A673 (cell line): ENCODE results near the gene OLIG1. TPM values are rescaled to one million over a fixed set of nuclear protein-coding genes. Genes with fewer than 3 reads are reported as not detected.

Experiments
- BruUV-seq: library from RNA; stranded (reverse); fragments of 400-500 nt; replicated peaks from 2 replicates; lab custom pipeline; 2021; lab: Mats Ljungman, UMichigan
- CTCF ChIA-PET: fragments of 300-600 bp; sonication (Branson Sonifier 250); formaldehyde crosslinking; loops from one replicate; lab custom pipeline; 2022; ENCODE audit warnings: antibody characterized with exemption; lab: Charles Lee
- POLR2A ChIA-PET: fragments of 300-600 bp; sonication (Branson Sonifier 250); formaldehyde crosslinking; loops from one replicate; lab custom pipeline; 2022; ENCODE audit warnings: antibody characterized with exemption; ENCODE audit not compliant: low non-redundant PET; lab: Charles Lee
- DNase-seq: peaks from one replicate; pipeline ENCODE4 v3.0.0-alpha.2; 2015; ENCODE audit warnings: low spot score
- H3K27ac ChIP-seq: fragments of 200-600 bp; sonication (generic); 2 replicates; pipeline ENCODE4 v1.5.1; 2016; ENCODE audit warnings: mixed run types, low read depth, mild to moderate bottlenecking, mixed read lengths, antibody characterized with exemption, low read length; ENCODE audit not compliant: poor library complexity, severe bottlenecking
- H3K27me3 ChIP-seq: fragments of 200-600 bp; sonication (generic); replicated peaks from 2 replicates; pipeline ENCODE4 v1.6.1; 2017; ENCODE audit warnings: mixed run types, low read depth, mild to moderate bottlenecking, mixed read lengths, antibody characterized with exemption, low read length; ENCODE audit not compliant: insufficient read depth, poor library complexity
- H3K36me3 ChIP-seq: fragments of 200-600 bp; sonication (generic); 2 replicates; pipeline ENCODE4 v1.6.1; 2016; ENCODE audit warnings: mixed run types, mild to moderate bottlenecking, mixed read lengths, antibody characterized with exemption, low read length; ENCODE audit not compliant: insufficient read depth, poor library complexity, severe bottlenecking
- H3K4me1 ChIP-seq: fragments of 200-600 bp; sonication (generic); 2 replicates; pipeline ENCODE4 v1.6.1; 2017; ENCODE audit warnings: mixed run types, mild to moderate bottlenecking, mixed read lengths, antibody characterized with exemption, low read length; ENCODE audit not compliant: insufficient read depth, poor library complexity, severe bottlenecking
- H3K4me3 ChIP-seq: fragments of 200-600 bp; sonication (generic); 2 replicates; pipeline ENCODE4 v1.5.1; 2016; ENCODE audit warnings: low read depth, mixed run types, mild to moderate bottlenecking, mixed read lengths, low read length; ENCODE audit not compliant: poor library complexity, severe bottlenecking
- H3K9me3 ChIP-seq: fragments of 200-600 bp; sonication (generic); 2 replicates; pipeline ENCODE4 v1.6.1; 2016; ENCODE audit warnings: mixed run types, low read depth, mild to moderate bottlenecking, mixed read lengths, antibody characterized with exemption, low read length; ENCODE audit not compliant: poor library complexity, severe bottlenecking
- CTCF ChIP-seq: fragments of 300-800, 200-600 bp; sonication (generic); conservative IDR thresholded peaks from 2 replicates; pipeline ENCODE4 v1.5.1; 2017; ENCODE audit warnings: low read depth, mild to moderate bottlenecking, antibody characterized with exemption, low read length, moderate library complexity, mixed read lengths
- EZH2 ChIP-seq: fragments of 200-600 bp; sonication (generic); IDR thresholded peaks from 2 replicates; pipeline ENCODE4 v1.6.1; 2017; ENCODE audit warnings: borderline replicate concordance, low read depth, mild to moderate bottlenecking, mixed read lengths, antibody characterized with exemption, low read length; ENCODE audit not compliant: poor library complexity, severe bottlenecking
- intact Hi-C: fragments of 100-400 bp; cut with micrococcal nuclease; formaldehyde crosslinking; loops from one replicate; pipeline ENCODE4 v1.10.0; 2022; ENCODE audit not compliant: unreplicated experiment
- total RNA-seq: library from RNA; stranded (reverse); gene quantifications from 2 replicates; pipeline ENCODE4 v1.2.3, GENCODE V29; 2021

Gene OLIG1
- total RNA-seq, 1 experiment from 2014 or later, result not detected

DNA sequence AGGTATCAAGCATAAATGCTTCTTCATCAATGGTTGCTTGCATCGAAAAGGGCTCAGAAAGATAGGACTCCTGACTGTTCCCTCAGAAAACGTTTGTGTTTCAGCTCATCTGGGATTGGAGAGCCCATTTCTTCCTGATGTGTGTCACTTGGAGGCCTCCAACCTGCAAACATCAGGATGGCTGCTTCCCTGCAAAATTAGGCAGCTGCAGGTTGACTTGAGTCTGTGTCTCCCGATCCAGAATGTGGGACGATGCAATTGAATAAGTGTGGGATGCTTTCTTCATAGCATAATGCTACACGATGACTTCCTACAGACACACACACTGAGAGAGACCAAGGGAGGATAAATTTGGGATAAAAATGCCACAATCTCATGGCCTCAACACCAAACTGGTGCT, 42.2 kb downstream of the OLIG1 start:
- intact Hi-C loops, result no loop called here
- no peak for TF ChIP-seq CTCF
- no peak for TF ChIP-seq EZH2
- Histone ChIP-seq H3K36me3 (no peaks in the 10 kb centered on the region), H3K27ac (no peak overlapping the region), H3K4me3 (no peak overlapping the region), H3K27me3 (peaks cover 100% of the 10 kb centered on the region), H3K9me3 (no peaks in the 10 kb centered on the region), H3K4me1 (no peaks in the 10 kb centered on the region)
- no TSS peak for BruUV-seq
- CTCF ChIA-PET, result interaction anchor here (0.7 kb wide), 1 partner anchor 25 kb away, joined by 5 read pairs; no protein-coding TSS in a partner anchor
- POLR2A ChIA-PET, result no interaction called here
- no peak for DNase-seq

DNA sequence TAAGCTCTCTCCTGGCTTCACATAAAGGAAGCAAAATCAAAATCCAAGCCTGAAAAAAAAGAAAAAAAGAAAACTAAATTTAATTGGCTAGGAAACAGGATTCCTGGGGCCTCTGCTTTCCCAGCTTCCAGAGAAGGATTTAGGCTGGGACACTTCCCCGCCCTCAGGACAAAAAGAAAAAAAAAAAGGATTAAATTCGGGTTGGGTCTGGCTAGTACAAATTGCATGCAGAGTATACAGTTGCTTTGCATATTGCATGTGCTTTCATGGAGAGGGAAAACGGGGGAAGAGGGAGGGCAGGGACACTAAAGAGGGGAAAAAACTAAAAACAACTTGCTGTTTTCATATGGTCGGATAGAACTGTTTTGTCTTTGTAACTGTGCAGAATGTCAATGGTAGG, 42.7 kb downstream of the OLIG1 start:
- no TSS peak for BruUV-seq
- intact Hi-C loops, result no loop called here
- H3K27ac ChIP-seq, result no peak overlapping the region
- ChIA-PET POLR2A (interaction anchor here (0.5 kb wide), 1 partner anchor 16 kb away, joined by 3 read pairs; no protein-coding TSS in a partner anchor), CTCF (interaction anchor here (0.7 kb wide), 1 partner anchor 24 kb away, joined by 5 read pairs; no protein-coding TSS in a partner anchor)
- no peaks in the 10 kb centered on the region for H3K9me3 ChIP-seq
- no peak for DNase-seq
- H3K36me3 ChIP-seq, result no peaks in the 10 kb centered on the region
- H3K4me3 ChIP-seq, result no peak overlapping the region
- H3K27me3 ChIP-seq, result peaks cover 100% of the 10 kb centered on the region
- TF ChIP-seq EZH2 (no peak), CTCF (no peak)
- no peaks in the 10 kb centered on the region for H3K4me1 ChIP-seq

DNA sequence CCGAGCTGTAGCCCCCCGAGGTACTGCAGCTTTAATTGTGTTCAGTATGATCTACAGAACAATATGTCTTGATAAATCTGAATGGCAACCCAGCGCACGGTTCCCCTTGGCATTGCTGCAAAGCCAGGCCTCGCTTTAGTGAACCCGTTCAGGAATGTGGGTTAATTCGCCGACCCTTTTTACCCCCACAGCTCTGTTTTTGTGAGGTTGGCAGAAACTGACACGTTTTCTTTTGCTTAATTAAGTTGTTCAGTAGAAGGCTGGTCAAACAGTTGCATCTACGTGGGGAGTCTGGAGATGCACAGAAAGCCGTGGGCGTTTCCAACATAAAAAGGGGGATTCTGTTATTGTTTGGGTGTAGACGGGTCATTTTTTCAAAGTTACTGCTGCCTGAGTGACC, 43.2 kb downstream of the OLIG1 start:
- POLR2A ChIA-PET, result interaction anchor here (0.5 kb wide), 1 partner anchor 16 kb away, joined by 3 read pairs; no protein-coding TSS in a partner anchor
- H3K9me3 ChIP-seq, result no peaks in the 10 kb centered on the region
- no peaks in the 10 kb centered on the region for H3K4me1 ChIP-seq
- H3K27ac ChIP-seq, result no peak overlapping the region
- BruUV-seq, result no TSS peak
- intact Hi-C loops, result no loop called here
- H3K4me3 ChIP-seq, result no peak overlapping the region
- TF ChIP-seq CTCF, result no peak
- no peak for TF ChIP-seq EZH2
- peaks cover 100% of the 10 kb centered on the region for H3K27me3 ChIP-seq
- CTCF ChIA-PET, result no interaction called here
- DNase-seq, result no peak
- no peaks in the 10 kb centered on the region for H3K36me3 ChIP-seq
